DMS53 (cell line): Measurements from ENCODE around the gene ZC3H7A.
"Not testable (repeated sequence)": the region's sequence is repeated elsewhere in the genome, so short reads cannot be mapped to it uniquely, and the experiment has no call there.

Experiments used
- DNase-seq: peaks from one replicate; lab custom pipeline; 2025; lab: John Stamatoyannopoulos, UW

Gene ZC3H7A

GRCh38 chr16:11797166-11797956 is at the start of gene ZC3H7A:
Gene ZC3H7A (minus strand): TSS chr16:11797258. CDS start chr16:11782354, 14,904 bp downstream.
- DNase-seq, result peak; percentile 98

- DNase-seq, result no peak
Observed at GRCh38 chr16:11844499-11844898, 47.4 kb upstream of the ZC3H7A start.

- no peak for DNase-seq
Observed at GRCh38 chr16:11843861-11844260, 46.8 kb upstream of the ZC3H7A start.

GRCh38 chr16:11843206-11843605 is 46.1 kb upstream of the ZC3H7A start:
- no peak for DNase-seq

GRCh38 chr16:11841026-11841425 is 44.0 kb upstream of the ZC3H7A start:
- no peak for DNase-seq

- no peak for DNase-seq
Observed at GRCh38 chr16:11836650-11837244, 39.7 kb upstream of the ZC3H7A start.

GRCh38 chr16:11835891-11836649 is 39.0 kb upstream of the ZC3H7A start:
- DNase-seq, result no peak

- no peak for DNase-seq
Observed at GRCh38 chr16:11835309-11835708, 38.3 kb upstream of the ZC3H7A start.

GRCh38 chr16:11833951-11834695 is 37.1 kb upstream of the ZC3H7A start:
- peak; percentile 16 for DNase-seq

- DNase-seq, result no peak
Observed at GRCh38 chr16:11828696-11829095, 31.6 kb upstream of the ZC3H7A start.

GRCh38 chr16:11825520-11826165 is 28.6 kb upstream of the ZC3H7A start:
- DNase-seq, result not testable (repeated sequence)

GRCh38 chr16:11824362-11824761 is 27.3 kb upstream of the ZC3H7A start:
- DNase-seq, result no peak

- DNase-seq, result not testable (repeated sequence)
Observed at GRCh38 chr16:11823645-11824044, 26.6 kb upstream of the ZC3H7A start.

GRCh38 chr16:11819798-11820197 is 22.7 kb upstream of the ZC3H7A start:
- no peak for DNase-seq

GRCh38 chr16:11818970-11819369 is 21.9 kb upstream of the ZC3H7A start:
- DNase-seq, result not testable (repeated sequence)

GRCh38 chr16:11816123-11816522 is 19.1 kb upstream of the ZC3H7A start:
- DNase-seq, result no peak

GRCh38 chr16:11814800-11815199 is 17.7 kb upstream of the ZC3H7A start:
- DNase-seq, result not testable (repeated sequence)

- no peak for DNase-seq
Observed at GRCh38 chr16:11806721-11807120, 9.7 kb upstream of the ZC3H7A start.

- no peak for DNase-seq
Observed at GRCh38 chr16:11805556-11805955, 8.5 kb upstream of the ZC3H7A start.

- DNase-seq, result no peak
Observed at GRCh38 chr16:11801481-11802021, 4.5 kb upstream of the ZC3H7A start.

- no peak for DNase-seq
Observed at GRCh38 chr16:11800382-11800718, 3.3 kb upstream of the ZC3H7A start.
